GM21367 (cell line): ENCODE results near the gene FURIN.
"Not testable (repeated sequence)": the region's sequence is repeated elsewhere in the genome, so short reads cannot be mapped to it uniquely, and the experiment has no call there.

Experiments used
- ATAC-seq: cut with Tn5 transposase; IDR thresholded peaks from one replicate; pipeline ENCODE4 v1.9.1; 2021; ENCODE audit not compliant: unreplicated experiment

The FURIN gene

GRCh38 chr15:90869601-90870353, 1.4 kb downstream of the FURIN start:
- ATAC-seq = no peak

GRCh38 chr15:90870354-90871138, 2.2 kb downstream of the FURIN start:
- ATAC-seq = no peak

GRCh38 chr15:90871139-90871715, 2.8 kb downstream of the FURIN start:
- no peak for ATAC-seq

GRCh38 chr15:90871716-90872485, 3.5 kb downstream of the FURIN start:
- no peak for ATAC-seq

- no peak for ATAC-seq
Measured at GRCh38 chr15:90872486-90873184, 4.2 kb downstream of the FURIN start.

- ATAC-seq = no peak
Measured at GRCh38 chr15:90873488-90873997, 5.2 kb downstream of the FURIN start.

- ATAC-seq = no peak
Measured at GRCh38 chr15:90873998-90874605, 5.7 kb downstream of the FURIN start.

- not testable (repeated sequence) for ATAC-seq
Measured at GRCh38 chr15:90874986-90875385, 6.6 kb downstream of the FURIN start.

- ATAC-seq = no peak
Measured at GRCh38 chr15:90875549-90875981, 7.2 kb downstream of the FURIN start.

GRCh38 chr15:90876046-90876445, 7.7 kb downstream of the FURIN start:
- no peak for ATAC-seq

- ATAC-seq = no peak
Measured at GRCh38 chr15:90876512-90877170, 8.3 kb downstream of the FURIN start.

- no peak for ATAC-seq
Measured at GRCh38 chr15:90877315-90877714, 8.9 kb downstream of the FURIN start.

- no peak for ATAC-seq
Measured at GRCh38 chr15:90877996-90878395, 9.6 kb downstream of the FURIN start.

GRCh38 chr15:90878660-90879059, 10.3 kb downstream of the FURIN start:
- ATAC-seq = no peak

GRCh38 chr15:90879730-90880366, 11.5 kb downstream of the FURIN start:
- ATAC-seq = no peak

GRCh38 chr15:90880381-90881145, 12.2 kb downstream of the FURIN start:
- no peak for ATAC-seq

- no peak for ATAC-seq
Measured at GRCh38 chr15:90881181-90881977, 13.0 kb downstream of the FURIN start.
